GM12878 (cell line): ENCODE measurements around the gene GATA3. TPM values are rescaled to one million over a fixed set of nuclear protein-coding genes. Genes with fewer than 3 reads are reported as not detected.

Source experiments
- ATAC-seq: fragments of 200-7000 bp; cut with Tn5 transposase; 3 replicates; pipeline ENCODE4 v1.9.1; 2020; ENCODE audit warnings: mild to moderate bottlenecking, moderate library complexity
- BruUV-seq: library from RNA; stranded (reverse); fragments of 400-500 nt; replicated peaks from 2 replicates; lab custom pipeline; 2021; lab: Mats Ljungman, UMichigan
- CTCF ChIA-PET: fragments of 300-600 bp; sonication (Branson Sonifier 250); formaldehyde crosslinking; extraction: SDS; loops from one replicate; lab custom pipeline; 2021; ENCODE audit warnings: inconsistent platforms; lab: Yijun Ruan, JAX
- POLR2A ChIA-PET: fragments of 350-600 bp; formaldehyde crosslinking; extraction: SDS; loops from one replicate; lab custom pipeline; 2021; ENCODE audit warnings: inconsistent platforms; lab: Charles Lee
- RAD21 ChIA-PET: fragments of 300-600 bp; sonication (Branson Sonifier 250); formaldehyde crosslinking; loops from one replicate; lab custom pipeline; 2023; ENCODE audit warnings: antibody characterized with exemption; ENCODE audit not compliant: unreplicated experiment; lab: Charles Lee
- SMC1A ChIA-PET: fragments of 300-600 bp; sonication (Branson Sonifier 250); formaldehyde crosslinking; loops from one replicate; lab custom pipeline; 2023; ENCODE audit not compliant: unreplicated experiment, uncharacterized antibody; lab: Charles Lee
- DNase-seq: peaks from one replicate; pipeline ENCODE4 v3.0.0-alpha.2; 2011; ENCODE audit warnings: low read depth, low spot score
- FAIRE-seq: peaks from 3 replicates; lab custom pipeline; 2011; peaks lifted over from hg19 to GRCh38; lab: Jason Lieb, UNC
- H2AFZ ChIP-seq: 2 replicates; pipeline ENCODE4 v1.6.0; 2011; ENCODE audit warnings: low read depth, low read length, control low read depth; ENCODE audit not compliant: control insufficient read depth
- H3K27ac ChIP-seq: 2 replicates; pipeline ENCODE4 v1.5.1; 2011; ENCODE audit warnings: control low read depth; ENCODE audit not compliant: control insufficient read depth, insufficient read depth
- H3K27me3 ChIP-seq, 2 experiments: replicated peaks in 1 of 2; 2 replicates each; pipeline versions ENCODE4 v1.6.0 to v1.6.1; 2011; ENCODE audit warnings: low read length in 1 of 2; ENCODE audit not compliant: control insufficient read depth in 2 of 2, insufficient read depth in 2 of 2
- H3K36me3 ChIP-seq, 2 experiments: 2 replicates each; pipeline ENCODE4 v1.5.1; 2011; ENCODE audit warnings: low read length in 1 of 2; ENCODE audit not compliant: control insufficient read depth in 2 of 2, insufficient read depth in 2 of 2
- H3K4me1 ChIP-seq: 2 replicates; pipeline ENCODE4 v1.6.1; 2011; ENCODE audit warnings: mild to moderate bottlenecking, low read length, moderate library complexity, mixed read lengths; ENCODE audit not compliant: control insufficient read depth, insufficient read depth
- H3K4me2 ChIP-seq: 2 replicates; pipeline ENCODE4 v1.6.0; 2011; ENCODE audit warnings: control low read depth; ENCODE audit not compliant: control insufficient read depth, insufficient read depth
- H3K4me3 ChIP-seq: fragments of 200-600 bp; sonication (generic); 2 replicates; pipeline ENCODE4 v1.5.1; 2016
- H3K79me2 ChIP-seq: 2 replicates; pipeline ENCODE4 v1.6.0; 2011; ENCODE audit warnings: low read length; ENCODE audit not compliant: control insufficient read depth, insufficient read depth
- H3K9ac ChIP-seq: 2 replicates; pipeline ENCODE4 v1.8.0; 2011; ENCODE audit warnings: low read length, control low read depth, mixed read lengths; ENCODE audit not compliant: control insufficient read depth, insufficient read depth
- H3K9me3 ChIP-seq: replicated peaks from 3 replicates; pipeline ENCODE4 v1.5.1; 2011; ENCODE audit warnings: mild to moderate bottlenecking, low read length; ENCODE audit not compliant: control insufficient read depth, insufficient read depth
- H4K20me1 ChIP-seq: 2 replicates; pipeline ENCODE4 v1.6.0; 2011; ENCODE audit not compliant: control insufficient read depth, insufficient read depth
- BRCA1 ChIP-seq: IDR thresholded peaks from 2 replicates; pipeline ENCODE4 v1.6.1; 2011; ENCODE audit warnings: low read depth, low read length, improper control_type of control experiment
- CBFB ChIP-seq: IDR thresholded peaks from 2 replicates; pipeline ENCODE4 v1.6.1; 2016; ENCODE audit warnings: antibody characterized with exemption, low read depth
- EGR1 ChIP-seq, 2 experiments: IDR thresholded peaks; 1 replicate in 1 of 2; 2 replicates in 1 of 2; pipeline ENCODE4 v1.6.1; 2011 to 2012; ENCODE audit warnings: low read depth in 2 of 2, low read length in 2 of 2, borderline replicate concordance in 1 of 2, mild to moderate bottlenecking in 1 of 2, moderate library complexity in 1 of 2
- HDAC6 ChIP-seq: fragments of 200-600 bp; sonication (generic); IDR thresholded peaks from one replicate; pipeline ENCODE4 v1.8.0; 2017; ENCODE audit warnings: antibody characterized with exemption; ENCODE audit not compliant: unreplicated experiment
- HDGF ChIP-seq: fragments of 450-650 bp; IDR thresholded peaks from 2 replicates; pipeline ENCODE4 v1.6.1; 2016; ENCODE audit warnings: antibody characterized with exemption
- IKZF1 ChIP-seq: fragments of 450-650 bp; conservative IDR thresholded peaks from 2 replicates; pipeline ENCODE4 v1.6.1; 2017; ENCODE audit warnings: antibody characterized with exemption, mild to moderate bottlenecking
- JUNB ChIP-seq: IDR thresholded peaks from 2 replicates; pipeline ENCODE4 v1.6.1; 2016; ENCODE audit warnings: antibody characterized with exemption, mild to moderate bottlenecking
- MEF2A ChIP-seq: IDR thresholded peaks from 2 replicates; pipeline ENCODE4 v1.6.1; 2011; ENCODE audit warnings: low read depth, mild to moderate bottlenecking, low read length, moderate library complexity; ENCODE audit not compliant: insufficient read depth
- NR2C1 ChIP-seq: fragments of 450-650 bp; IDR thresholded peaks from 2 replicates; pipeline ENCODE4 v1.6.1; 2017; ENCODE audit warnings: antibody characterized with exemption, mild to moderate bottlenecking, moderate library complexity
- SRF ChIP-seq, 2 experiments: IDR thresholded peaks; 2 replicates each; pipeline ENCODE4 v1.6.1; 2011; ENCODE audit warnings: low read depth in 2 of 2, low read length in 2 of 2, mild to moderate bottlenecking in 1 of 2, moderate library complexity in 1 of 2
- WGBS: methylation state at CpG from one replicate; pipeline ENCODE4 v1.1.6; 2016; ENCODE audit warnings: low lambda C conversion rate; ENCODE audit not compliant: insufficient replicate concordance, insufficient coverage; ENCODE audit errors: missing lambda C conversion rate; 5-methylcytosine and 5-hydroxymethylcytosine counted together
- in situ Hi-C: fragments of 300-500 bp; cut with MboI; formaldehyde crosslinking; loops from 9 replicates; pipeline ENCODE4 v1.14.3; 2018; ENCODE audit warnings: mixed read lengths
- intact Hi-C: fragments of 100-400 bp; cut with micrococcal nuclease; formaldehyde crosslinking; loops from one replicate; pipeline ENCODE4 v1.14.2; 2022; ENCODE audit not compliant: unreplicated experiment
- polyA plus RNA-seq, 11 experiments: library from polyadenylated mRNA; depleted of rRNA in 4 of 11; unstranded in 6 of 11; stranded (reverse) in 5 of 11; fragments of >200 nt; fragmentation: Nextera tagmentation in 4 of 11; fragmentation: Illumina TruSeq in 1 of 11; extraction: Ambion mirVana in 4 of 11; extraction: Trizol in 1 of 11; gene quantifications; 1 replicate in 1 of 11; 2 replicates in 10 of 11; pipeline versions ENCODE4 v1.2.1 to v1.2.3, GENCODE V29; 2011 to 2016; ENCODE audit warnings: inconsistent platforms in 2 of 11, missing spikeins in 2 of 11, low read depth in 1 of 11
- total RNA-seq, 4 experiments: library from RNA; depleted of rRNA in 3 of 4; stranded (reverse); fragments of >200 nt in 3 of 4; fragmentation: Illumina TruSeq in 1 of 4; extraction: Trizol in 1 of 4; gene quantifications; 2 replicates each; pipeline versions ENCODE4 v1.2.1 to v1.2.3, GENCODE V29; 2013 to 2021
- TF ChIP-seq, protein P1 (sequence below): IDR thresholded peaks from 2 replicates; pipeline ENCODE4 v1.6.1; 2012; ENCODE audit warnings: mild to moderate bottlenecking, low read depth, low read length

The GATA3 gene
- total and polyA plus RNA-seq, 10 of the 15 experiments (the other 5 are each of a cell fraction or from before 2014, with no cell fraction given), result 0.08 to 0.80 (median 0.29) TPM

GRCh38 chr10:8059191-8059936 lies 4.9 kb downstream of the GATA3 start:
- WGBS, result 85% methylated on average over 16 of the region's 16 CpGs
- no peaks in the 10 kb centered on the region for H3K9me3 ChIP-seq
- in situ Hi-C loops (no loop called here), intact Hi-C loops (loop anchor here (10.0 kb wide), 3 partner anchors 305 to 1245 kb away; no protein-coding TSS in a partner anchor)
- peaks cover 16% of the 10 kb centered on the region for H3K4me1 ChIP-seq
- CTCF ChIA-PET, result no interaction called here
- H3K79me2 ChIP-seq, result no peaks in the 10 kb centered on the region
- SMC1A ChIA-PET, result interaction anchor here (0.8 to 1.6 kb wide), 3 partner anchors 14 to 124 kb away, joined by 3 to 4 read pairs (median 3); no protein-coding TSS in a partner anchor
- no peaks in the 10 kb centered on the region for H4K20me1 ChIP-seq
- TF ChIP-seq BRCA1, result no peak
- POLR2A ChIA-PET, result no interaction called here
- H3K4me2 ChIP-seq, result peak overlapping the region; percentile 98; the same call in 1 of the 2 replicates
- no TSS peak for BruUV-seq
- DNase-seq, result no peak
- no peak for FAIRE-seq
- H2AFZ ChIP-seq, result no peak overlapping the region
- peak overlapping the region; percentile 53; the same call in 1 of the 2 replicates for H3K4me3 ChIP-seq
- no peak overlapping the region for H3K9ac ChIP-seq
- no peak for ATAC-seq
- no peak overlapping the region for H3K27ac ChIP-seq
- H3K36me3 ChIP-seq, result no peaks in the 10 kb centered on the region
- RAD21 ChIA-PET, result interaction anchor here (0.8 to 3.7 kb wide), 2 partner anchors 43 to 73 kb away, joined by 3 to 17 read pairs; no protein-coding TSS in a partner anchor
- no peaks in the 10 kb centered on the region for H3K27me3 ChIP-seq

DNA sequence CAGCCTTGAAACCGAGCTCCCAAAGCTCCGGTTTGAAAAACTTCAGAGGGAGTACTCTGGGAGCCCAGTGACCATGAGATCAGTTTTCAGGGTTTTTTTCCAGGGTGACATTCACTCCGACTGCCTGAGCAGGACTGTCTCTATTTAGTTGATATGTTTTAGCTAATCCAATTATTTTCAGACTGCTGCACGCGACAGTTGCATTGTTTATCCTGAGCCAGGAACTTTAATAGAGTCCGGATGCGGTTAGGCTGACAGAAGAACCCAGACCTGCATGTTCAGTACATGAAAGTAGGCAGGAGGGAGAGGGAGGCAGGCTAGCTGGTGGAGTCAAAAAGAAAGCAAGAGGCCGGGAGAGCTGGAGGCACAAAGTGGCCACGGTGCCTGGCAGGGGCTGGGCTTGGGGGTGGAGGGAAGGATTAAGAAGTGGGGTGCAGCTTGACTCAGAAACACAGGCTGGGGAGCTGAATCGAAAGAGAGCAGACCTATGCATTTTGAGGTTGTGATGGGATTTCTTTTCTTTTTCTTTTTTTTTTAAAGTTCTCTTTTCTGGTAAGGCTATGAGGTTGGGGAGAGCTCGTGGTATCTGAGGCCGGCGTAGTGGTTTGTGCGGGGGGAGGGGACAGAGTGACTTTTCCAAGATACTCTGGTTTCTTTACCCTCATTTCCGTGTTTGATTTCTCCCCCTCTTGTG lies 5.7 kb downstream of the GATA3 start:
- ChIA-PET RAD21 (interaction anchor here (0.5 to 3.7 kb wide), 5 partner anchors 11 to 287 kb away, joined by 3 to 17 read pairs (median 5); no protein-coding TSS in a partner anchor), CTCF (no interaction called here), SMC1A (interaction anchor here (0.7 to 1.6 kb wide), 7 partner anchors 11 to 316 kb away, joined by 3 to 4 read pairs (median 4); no protein-coding TSS in a partner anchor), POLR2A (interaction anchor here (0.8 kb wide), 1 partner anchor 229 kb away, joined by 3 read pairs; no protein-coding TSS in a partner anchor)
- Histone ChIP-seq H3K4me3 (peak overlapping the region; percentile 53), H3K9ac (peak overlapping the region; percentile 52), H3K79me2 (no peaks in the 10 kb centered on the region), H3K4me1 (peaks cover 16% of the 10 kb centered on the region), H3K27me3 (no peaks in the 10 kb centered on the region), H3K27ac (peak overlapping the region; percentile 78), H3K4me2 (peak overlapping the region; percentile 98), H3K9me3 (no peaks in the 10 kb centered on the region), H3K36me3 (no peaks in the 10 kb centered on the region), H2AFZ (peak overlapping the region; percentile 77), H4K20me1 (no peaks in the 10 kb centered on the region)
- DNase-seq (peak; percentile 55), FAIRE-seq (peak; percentile 90), ATAC-seq (peak; percentile 52)
- in situ Hi-C loops, result no loop called here
- 2% methylated on average over 14 of the region's 15 CpGs for WGBS
- BruUV-seq, result TSS peak; percentile 65
- intact Hi-C loops, result loop anchor here (2.0 kb wide), 1 partner anchor 73 kb away; no protein-coding TSS in a partner anchor
- TF ChIP-seq IKZF1 (no peak), MEF2A (no peak), HDAC6 (no peak), EGR1 (IDR thresholded peaks at IDR 0.05; ENCODE audit: borderline replicate concordance in 1 of 2, low read depth in 2 of 2, low read length in 2 of 2) (no peak), HDGF (peak; percentile 48; the same call in 1 of the 2 replicates), JUNB (no peak; the same call in none of the 2 replicates), SRF (IDR thresholded peaks at IDR 0.05; ENCODE audit: low read depth in 2 of 2, low read length in 2 of 2) (no peak), NR2C1 (no peak), CBFB (0 out of 2 replicates have a peak, but pooled peaks have one; percentile 10)
- TF ChIP-seq, protein P1, sequence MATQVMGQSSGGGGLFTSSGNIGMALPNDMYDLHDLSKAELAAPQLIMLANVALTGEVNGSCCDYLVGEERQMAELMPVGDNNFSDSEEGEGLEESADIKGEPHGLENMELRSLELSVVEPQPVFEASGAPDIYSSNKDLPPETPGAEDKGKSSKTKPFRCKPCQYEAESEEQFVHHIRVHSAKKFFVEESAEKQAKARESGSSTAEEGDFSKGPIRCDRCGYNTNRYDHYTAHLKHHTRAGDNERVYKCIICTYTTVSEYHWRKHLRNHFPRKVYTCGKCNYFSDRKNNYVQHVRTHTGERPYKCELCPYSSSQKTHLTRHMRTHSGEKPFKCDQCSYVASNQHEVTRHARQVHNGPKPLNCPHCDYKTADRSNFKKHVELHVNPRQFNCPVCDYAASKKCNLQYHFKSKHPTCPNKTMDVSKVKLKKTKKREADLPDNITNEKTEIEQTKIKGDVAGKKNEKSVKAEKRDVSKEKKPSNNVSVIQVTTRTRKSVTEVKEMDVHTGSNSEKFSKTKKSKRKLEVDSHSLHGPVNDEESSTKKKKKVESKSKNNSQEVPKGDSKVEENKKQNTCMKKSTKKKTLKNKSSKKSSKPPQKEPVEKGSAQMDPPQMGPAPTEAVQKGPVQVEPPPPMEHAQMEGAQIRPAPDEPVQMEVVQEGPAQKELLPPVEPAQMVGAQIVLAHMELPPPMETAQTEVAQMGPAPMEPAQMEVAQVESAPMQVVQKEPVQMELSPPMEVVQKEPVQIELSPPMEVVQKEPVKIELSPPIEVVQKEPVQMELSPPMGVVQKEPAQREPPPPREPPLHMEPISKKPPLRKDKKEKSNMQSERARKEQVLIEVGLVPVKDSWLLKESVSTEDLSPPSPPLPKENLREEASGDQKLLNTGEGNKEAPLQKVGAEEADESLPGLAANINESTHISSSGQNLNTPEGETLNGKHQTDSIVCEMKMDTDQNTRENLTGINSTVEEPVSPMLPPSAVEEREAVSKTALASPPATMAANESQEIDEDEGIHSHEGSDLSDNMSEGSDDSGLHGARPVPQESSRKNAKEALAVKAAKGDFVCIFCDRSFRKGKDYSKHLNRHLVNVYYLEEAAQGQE, result no peak
